IMR-90 (cell line): Measurements from ENCODE around the gene BANP. TPM values are rescaled to one million over a fixed set of nuclear protein-coding genes. Genes with fewer than 3 reads are reported as not detected.
"Not testable (repeated sequence)": the region's sequence is repeated elsewhere in the genome, so short reads cannot be mapped to it uniquely, and the experiment has no call there.

Experiments
- ATAC-seq: fragments of 200-7000 bp; cut with Tn5 transposase; 2 replicates; pipeline ENCODE4 v1.9.1; 2020; ENCODE audit warnings: low read depth, mild to moderate bottlenecking, moderate library complexity
- BruUV-seq: library from RNA; stranded (reverse); fragments of 400-500 nt; replicated peaks from 2 replicates; lab custom pipeline; 2021; lab: Mats Ljungman, UMichigan
- CTCF ChIA-PET: fragments of 300-600 bp; formaldehyde crosslinking; extraction: SDS; loops from one replicate; lab custom pipeline; 2021; ENCODE audit warnings: antibody characterized with exemption; lab: Yijun Ruan, JAX
- POLR2A ChIA-PET: fragments of 300-600 bp; sonication (Branson Sonifier 250); formaldehyde crosslinking; loops from one replicate; lab custom pipeline; 2022; ENCODE audit warnings: antibody characterized with exemption; ENCODE audit not compliant: unreplicated experiment; lab: Charles Lee
- DNase-seq: peaks from one replicate; pipeline ENCODE4 v3.0.0; 2013
- H2AFZ ChIP-seq: replicated peaks from 2 replicates; pipeline ENCODE3; 2013; ENCODE audit warnings: low read length, mild to moderate bottlenecking; ENCODE audit not compliant: poor library complexity
- H2AK5ac ChIP-seq: 2 replicates; pipeline ENCODE4 v1.6.1; 2013; ENCODE audit warnings: low read depth, low read length, inconsistent platforms
- H2AK9ac ChIP-seq: replicated peaks from 2 replicates; pipeline ENCODE3; 2013; ENCODE audit warnings: mild to moderate bottlenecking, low read depth, low read length, moderate library complexity; ENCODE audit not compliant: poor library complexity
- H2BK120ac ChIP-seq: 2 replicates; pipeline ENCODE4 v1.6.1; 2013; ENCODE audit warnings: low read depth, low read length, inconsistent platforms
- H2BK15ac ChIP-seq: 3 replicates; pipeline ENCODE4 v1.6.1; 2013; ENCODE audit warnings: low read depth, low read length, inconsistent platforms
- H2BK20ac ChIP-seq: 2 replicates; pipeline ENCODE4 v1.6.1; 2013; ENCODE audit warnings: low read depth, mild to moderate bottlenecking, inconsistent platforms, low read length, moderate library complexity
- H2BK5ac ChIP-seq: 2 replicates; pipeline ENCODE4 v1.6.1; 2013; ENCODE audit warnings: mild to moderate bottlenecking, low read depth, low read length, inconsistent platforms; ENCODE audit not compliant: poor library complexity, severe bottlenecking
- H3K14ac ChIP-seq: replicated peaks from 2 replicates; pipeline ENCODE4 v1.6.1; 2013; ENCODE audit warnings: low read depth, low read length, inconsistent platforms
- H3K18ac ChIP-seq: 2 replicates; pipeline ENCODE4 v1.6.1; 2013; ENCODE audit warnings: low read depth, low read length, control low read depth
- H3K23ac ChIP-seq: 2 replicates; pipeline ENCODE4 v1.6.1; 2013; ENCODE audit warnings: low read depth, low read length, inconsistent platforms
- H3K27ac ChIP-seq: 2 replicates; pipeline ENCODE4 v1.5.1; 2013; ENCODE audit warnings: mild to moderate bottlenecking, control low read depth, low read length; ENCODE audit not compliant: insufficient read depth
- H3K27me3 ChIP-seq: 2 replicates; pipeline ENCODE4 v1.6.1; 2013; ENCODE audit warnings: low read length; ENCODE audit not compliant: control insufficient read depth, insufficient read depth
- H3K36me3 ChIP-seq: 2 replicates; pipeline ENCODE4 v1.6.1; 2013; ENCODE audit warnings: low read length, mixed read lengths; ENCODE audit not compliant: control insufficient read depth, insufficient read depth
- H3K4ac ChIP-seq: 2 replicates; pipeline ENCODE4 v1.6.1; 2013; ENCODE audit warnings: low read depth, low read length, inconsistent platforms
- H3K4me1 ChIP-seq: 2 replicates; pipeline ENCODE4 v1.6.1; 2013; ENCODE audit warnings: low read length, mixed read lengths; ENCODE audit not compliant: control insufficient read depth, insufficient read depth
- H3K4me2 ChIP-seq: 2 replicates; pipeline ENCODE4 v1.6.1; 2013; ENCODE audit warnings: low read depth, mild to moderate bottlenecking, control low read depth, low read length, moderate library complexity
- H3K4me3 ChIP-seq: 2 replicates; pipeline ENCODE4 v1.5.1; 2013; ENCODE audit warnings: low read depth, mild to moderate bottlenecking, control low read depth, low read length, moderate library complexity; ENCODE audit not compliant: insufficient read depth
- H3K56ac ChIP-seq: 2 replicates; pipeline ENCODE4 v1.6.1; 2013; ENCODE audit warnings: low read length, inconsistent platforms; ENCODE audit not compliant: insufficient read depth; ENCODE audit errors: extremely low read depth
- H3K79me1 ChIP-seq, 2 experiments: 2 replicates each; pipeline ENCODE4 v1.6.1; 2013; ENCODE audit warnings: low read length in 2 of 2, inconsistent platforms in 1 of 2, low read depth in 1 of 2
- H3K9ac ChIP-seq: 2 replicates; pipeline ENCODE4 v1.6.1; 2013; ENCODE audit warnings: low read depth, low read length, control low read depth
- H3K9me1 ChIP-seq: 2 replicates; pipeline ENCODE4 v1.6.1; 2013; ENCODE audit warnings: low read length, inconsistent platforms; ENCODE audit not compliant: insufficient read depth
- H3K9me3 ChIP-seq: 2 replicates; pipeline ENCODE4 v1.6.1; 2013; ENCODE audit warnings: low read length; ENCODE audit not compliant: control insufficient read depth, insufficient read depth
- H4K20me1 ChIP-seq: 2 replicates; pipeline ENCODE4 v1.6.1; 2013; ENCODE audit warnings: low read length, inconsistent platforms; ENCODE audit not compliant: insufficient read depth
- H4K5ac ChIP-seq: 2 replicates; pipeline ENCODE4 v1.6.1; 2013; ENCODE audit warnings: mild to moderate bottlenecking, low read depth, low read length, control low read depth
- H4K8ac ChIP-seq, 2 experiments: 2 replicates each; pipeline ENCODE4 v1.6.1; 2013; ENCODE audit warnings: low read depth in 2 of 2, low read length in 2 of 2, control low read depth in 1 of 2, inconsistent platforms in 1 of 2
- H4K91ac ChIP-seq: 2 replicates; pipeline ENCODE4 v1.6.1; 2013; ENCODE audit warnings: low read depth, low read length, inconsistent platforms; ENCODE audit not compliant: insufficient read depth
- BHLHE40 ChIP-seq: fragments of 150-350 bp; IDR thresholded peaks from 2 replicates; pipeline ENCODE4 v1.6.1; 2016; ENCODE audit warnings: mild to moderate bottlenecking, low read depth, low read length
- CEBPB ChIP-seq: IDR thresholded peaks from 2 replicates; pipeline ENCODE4 v1.6.1; 2012; ENCODE audit warnings: low read depth, low read length, improper control_type of control experiment
- CTCF ChIP-seq: conservative IDR thresholded peaks from 2 replicates; pipeline ENCODE4 v1.5.1; 2012; ENCODE audit warnings: mild to moderate bottlenecking, low read depth, low read length, improper control_type of control experiment
- FOS ChIP-seq: fragments of 150-350 bp; IDR thresholded peaks from 2 replicates; pipeline ENCODE4 v1.6.1; 2016; ENCODE audit warnings: low read depth, low read length
- NFE2L2 ChIP-seq: fragments of 150-350 bp; IDR thresholded peaks from 2 replicates; pipeline ENCODE4 v1.6.1; 2016; ENCODE audit warnings: low read depth, mild to moderate bottlenecking, low read length
- RCOR1 ChIP-seq: IDR thresholded peaks from 2 replicates; pipeline ENCODE4 v1.6.1; 2012; ENCODE audit warnings: mild to moderate bottlenecking, low read length, improper control_type of control experiment; ENCODE audit not compliant: insufficient replicate concordance
- USF2 ChIP-seq: fragments of 150-350 bp; IDR thresholded peaks from 2 replicates; pipeline ENCODE4 v1.6.1; 2017; ENCODE audit warnings: mild to moderate bottlenecking, antibody characterized with exemption, low read length, low read depth
- WGBS, 2 experiments: methylation state at CpG; one replicate each; pipeline versions ENCODE4 v1.1.5 to v1.1.7; 2013; ENCODE audit warnings: missing lambda C conversion rate in 2 of 2; ENCODE audit not compliant: insufficient read length in 1 of 2; ENCODE audit errors: extremely low coverage in 2 of 2; 5-methylcytosine and 5-hydroxymethylcytosine counted together
- dilution Hi-C: fragments of 300-500 bp; cut with HindIII; formaldehyde crosslinking; loops from one replicate; pipeline ENCODE4 v1.14.3; 2018; ENCODE audit warnings: low sequenced_read_pairs; ENCODE audit not compliant: unreplicated experiment
- in situ Hi-C: fragments of 300-500 bp; cut with MboI; formaldehyde crosslinking; loops from 3 replicates; pipeline ENCODE4 v1.14.3; 2019; ENCODE audit warnings: low sequenced_read_pairs, inconsistent platforms, mixed read lengths
- intact Hi-C: fragments of 100-400 bp; cut with micrococcal nuclease; formaldehyde crosslinking; loops from 2 replicates; pipeline ENCODE4 v1.10.0; 2022
- polyA plus RNA-seq, 3 experiments: library from polyadenylated mRNA; depleted of rRNA; stranded (reverse); fragments of >200 nt; gene quantifications; 2 replicates each; pipeline ENCODE4 v1.2.3, GENCODE V29; 2012; ENCODE audit warnings: low replicate concordance in 1 of 3
- total RNA-seq: library from RNA; depleted of rRNA; stranded (reverse); fragments of >200 nt; gene quantifications from 2 replicates; pipeline ENCODE4 v1.2.3, GENCODE V29; 2012

Gene BANP
- total and polyA plus RNA-seq, 2 of the 4 experiments (the other 2 are of a cell fraction) = 17.4 to 17.9 TPM

- Histone ChIP-seq H2BK5ac (peak overlapping the region; percentile 94), H4K91ac (peak overlapping the region; percentile 84; the same call in 1 of the 2 replicates), H3K4me1 (peaks cover 31% of the 10 kb centered on the region), H3K14ac (peak overlapping the region; percentile 44; the same call in 1 of the 2 replicates), H3K9me1 (peaks cover 13% of the 10 kb centered on the region), H3K23ac (peak overlapping the region; percentile 75; the same call in 1 of the 2 replicates), H4K5ac (peak overlapping the region; percentile 90; the same call in 1 of the 2 replicates), H4K8ac (peak overlapping the region; percentile 72 to 80), H2BK120ac (peak overlapping the region; percentile 85; the same call in 1 of the 2 replicates), H3K18ac (peak overlapping the region; percentile 77; the same call in 1 of the 2 replicates), H2BK20ac (peak overlapping the region; percentile 90), H3K4me2 (peak overlapping the region; percentile 39), H2BK15ac (peak overlapping the region; percentile 76; the same call in 2 of the 3 replicates), H2AK5ac (peak overlapping the region; percentile 94; the same call in 1 of the 2 replicates), H3K4ac (peak overlapping the region; percentile 64), H3K27ac (peak overlapping the region; percentile 98)
- H3K36me3 ChIP-seq, BruUV-seq, H2AK9ac ChIP-seq, H2AFZ ChIP-seq, H3K56ac ChIP-seq, in situ Hi-C loops, H3K9me3 ChIP-seq, H3K27me3 ChIP-seq, CTCF ChIA-PET, H4K20me1 ChIP-seq, H3K79me1 ChIP-seq, H3K4me3 ChIP-seq, intact Hi-C loops, dilution Hi-C loops, H3K9ac ChIP-seq: not testable (repeated sequence)
- 28% methylated on average over 7 of the region's 28 CpGs; no CpG with 5 or more reads in 1 of the 2 experiments for WGBS, 2 experiments
- ATAC-seq (peak; percentile 78), DNase-seq (peak; percentile 91)
- TF ChIP-seq FOS (peak; percentile 76), CEBPB (peak; percentile 96), RCOR1 (peak; percentile 41), BHLHE40 (peak; percentile 89), NFE2L2 (peak; percentile 27; the same call in 1 of the 2 replicates), CTCF (0 out of 2 replicates have a peak, but pooled peaks have one; percentile 4), USF2 (peak; percentile 16; the same call in 1 of the 2 replicates)
- POLR2A ChIA-PET = interaction anchor here (0.6 kb wide), 1 partner anchor 34 kb away, joined by 3 read pairs; no protein-coding TSS in a partner anchor
Measured at GRCh38 chr16:88118852-88119741, 167.9 kb downstream of the BANP start.
